ENCODE results near the gene TMEM132D.

TMEM132D gene

GRCh38 chr12:129696405-129696804, 207.4 kb downstream of the TMEM132D start:
- TF ChIP-seq EZH2 (IDR thresholded peaks at IDR 0.05; ENCODE audit: borderline replicate concordance, low read length): no peak
- no peak for TF ChIP-seq CTCF (IDR thresholded peaks at IDR 0.05; ENCODE audit: low read length)
- Histone ChIP-seq H3K9me3 (ENCODE audit: low read length) (no peaks in the 10 kb centered on the region), H4K20me1 (ENCODE audit: insufficient read depth, low read length) (no peaks in the 10 kb centered on the region), H3F3A (ENCODE audit: insufficient read depth, low read length) (no peaks in the 10 kb centered on the region), H2AFZ (ENCODE audit: low read length) (no peak overlapping the region), H3K36me3 (ENCODE audit: insufficient read depth, low read length) (no peaks in the 10 kb centered on the region), H3K27ac (ENCODE audit: low read depth, low read length, poor library complexity, severe bottlenecking) (no peak overlapping the region), H3K9me2 (ENCODE audit: low read depth, low read length) (no peaks in the 10 kb centered on the region), H3K4me1 (ENCODE audit: insufficient read depth, low read length, severe bottlenecking) (no peaks in the 10 kb centered on the region), H3K79me2 (ENCODE audit: insufficient read depth, low read length) (no peaks in the 10 kb centered on the region), H3K4me3 (ENCODE audit: low read depth, low read length, poor library complexity, severe bottlenecking) (no peak overlapping the region), H3K4me2 (ENCODE audit: low read length) (no peak overlapping the region), H3K27me3 (ENCODE audit: insufficient read depth, low read length) (no peaks in the 10 kb centered on the region), H3K9ac (ENCODE audit: low read length) (no peak overlapping the region)

- Histone ChIP-seq H3K9ac (ENCODE audit: low read length) (no peak overlapping the region), H3K9me2 (ENCODE audit: low read depth, low read length) (no peaks in the 10 kb centered on the region), H4K20me1 (ENCODE audit: insufficient read depth, low read length) (no peaks in the 10 kb centered on the region), H3K27ac (ENCODE audit: low read depth, low read length, poor library complexity, severe bottlenecking) (no peak overlapping the region), H3K4me1 (ENCODE audit: insufficient read depth, low read length, severe bottlenecking) (no peaks in the 10 kb centered on the region), H3F3A (ENCODE audit: insufficient read depth, low read length) (no peaks in the 10 kb centered on the region), H3K9me3 (ENCODE audit: low read length) (no peaks in the 10 kb centered on the region), H3K27me3 (ENCODE audit: insufficient read depth, low read length) (no peaks in the 10 kb centered on the region), H2AFZ (ENCODE audit: low read length) (no peak overlapping the region), H3K4me2 (ENCODE audit: low read length) (no peak overlapping the region), H3K79me2 (ENCODE audit: insufficient read depth, low read length) (no peaks in the 10 kb centered on the region), H3K36me3 (ENCODE audit: insufficient read depth, low read length) (no peaks in the 10 kb centered on the region), H3K4me3 (ENCODE audit: low read depth, low read length, poor library complexity, severe bottlenecking) (no peak overlapping the region)
- TF ChIP-seq CTCF (IDR thresholded peaks at IDR 0.05; ENCODE audit: low read length): no peak
- no peak for TF ChIP-seq EZH2 (IDR thresholded peaks at IDR 0.05; ENCODE audit: borderline replicate concordance, low read length)
These were observed 210.1 kb downstream of the TMEM132D start for GRCh38 chr12:129693731-129694130.

- H3K9ac ChIP-seq (ENCODE audit: low read length): no peak overlapping the region
- TF ChIP-seq EZH2 (IDR thresholded peaks at IDR 0.05; ENCODE audit: borderline replicate concordance, low read length): no peak
- no peak for TF ChIP-seq CTCF (IDR thresholded peaks at IDR 0.05; ENCODE audit: low read length)
These were observed 216.1 kb downstream of the TMEM132D start for GRCh38 chr12:129687731-129688130.

More at GRCh38 chr12:129687731-129688130, 216.1 kb downstream of the TMEM132D start:
- Histone ChIP-seq H3K27me3 (ENCODE audit: insufficient read depth, low read length) (no peaks in the 10 kb centered on the region), H3F3A (ENCODE audit: insufficient read depth, low read length) (no peaks in the 10 kb centered on the region), H3K9me2 (ENCODE audit: low read depth, low read length) (no peaks in the 10 kb centered on the region), H3K36me3 (ENCODE audit: insufficient read depth, low read length) (no peaks in the 10 kb centered on the region), H3K4me2 (ENCODE audit: low read length) (no peak overlapping the region), H3K27ac (ENCODE audit: low read depth, low read length, poor library complexity, severe bottlenecking) (no peak overlapping the region), H3K4me3 (ENCODE audit: low read depth, low read length, poor library complexity, severe bottlenecking) (no peak overlapping the region), H4K20me1 (ENCODE audit: insufficient read depth, low read length) (no peaks in the 10 kb centered on the region), H2AFZ (ENCODE audit: low read length) (no peak overlapping the region), H3K9me3 (ENCODE audit: low read length) (no peaks in the 10 kb centered on the region), H3K4me1 (ENCODE audit: insufficient read depth, low read length, severe bottlenecking) (no peaks in the 10 kb centered on the region), H3K79me2 (ENCODE audit: insufficient read depth, low read length) (no peaks in the 10 kb centered on the region)
